ENCODE data around the gene PRIMA1. TPM values are rescaled to one million over a fixed set of nuclear protein-coding genes. Genes with fewer than 3 reads are reported as not detected.

Gene PRIMA1
- total RNA-seq, 2 donors from 2014 or later, result 2.3 to 3.5 TPM

DNA sequence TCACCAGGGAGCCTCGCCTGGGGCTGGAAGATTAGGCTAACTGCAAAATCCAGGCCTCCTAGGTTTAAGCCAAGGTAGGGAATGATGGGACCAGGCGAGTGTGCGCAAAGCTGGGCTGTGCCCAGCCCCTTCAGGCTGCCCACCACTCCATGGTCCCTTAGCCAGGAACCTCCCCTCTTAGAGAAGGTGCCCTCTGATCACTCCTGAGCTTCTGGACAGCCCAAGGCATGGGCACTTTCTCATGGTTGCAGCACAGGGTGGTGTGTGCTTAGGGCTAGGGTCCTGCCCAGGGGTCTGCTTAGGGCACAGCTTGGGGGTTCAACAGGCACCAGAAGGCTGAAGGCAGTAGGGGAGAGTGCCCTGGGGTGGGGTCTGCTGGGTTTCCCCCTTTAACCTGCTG lies 69.0 kb downstream of the PRIMA1 start:
- TF ChIP-seq, protein P1, sequence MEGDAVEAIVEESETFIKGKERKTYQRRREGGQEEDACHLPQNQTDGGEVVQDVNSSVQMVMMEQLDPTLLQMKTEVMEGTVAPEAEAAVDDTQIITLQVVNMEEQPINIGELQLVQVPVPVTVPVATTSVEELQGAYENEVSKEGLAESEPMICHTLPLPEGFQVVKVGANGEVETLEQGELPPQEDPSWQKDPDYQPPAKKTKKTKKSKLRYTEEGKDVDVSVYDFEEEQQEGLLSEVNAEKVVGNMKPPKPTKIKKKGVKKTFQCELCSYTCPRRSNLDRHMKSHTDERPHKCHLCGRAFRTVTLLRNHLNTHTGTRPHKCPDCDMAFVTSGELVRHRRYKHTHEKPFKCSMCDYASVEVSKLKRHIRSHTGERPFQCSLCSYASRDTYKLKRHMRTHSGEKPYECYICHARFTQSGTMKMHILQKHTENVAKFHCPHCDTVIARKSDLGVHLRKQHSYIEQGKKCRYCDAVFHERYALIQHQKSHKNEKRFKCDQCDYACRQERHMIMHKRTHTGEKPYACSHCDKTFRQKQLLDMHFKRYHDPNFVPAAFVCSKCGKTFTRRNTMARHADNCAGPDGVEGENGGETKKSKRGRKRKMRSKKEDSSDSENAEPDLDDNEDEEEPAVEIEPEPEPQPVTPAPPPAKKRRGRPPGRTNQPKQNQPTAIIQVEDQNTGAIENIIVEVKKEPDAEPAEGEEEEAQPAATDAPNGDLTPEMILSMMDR (IDR thresholded peaks at IDR 0.05), result no peak
- H3K27me3 ChIP-seq (replicated peaks; ENCODE audit: insufficient read depth), result no peaks in the 10 kb centered on the region
- no peaks in the 10 kb centered on the region for H3K4me1 ChIP-seq (ENCODE audit: control insufficient read depth in 1 of 2, low read depth in 2 of 2)
- ATAC-seq (ENCODE audit: insufficient number of reproducible peaks, low FRiP score, low read depth), result no peak
- H3K27ac ChIP-seq, result no peak overlapping the region
- DNase-seq (ENCODE audit: low spot score), result no peak
- no peaks in the 10 kb centered on the region for H3K36me3 ChIP-seq
- no peak overlapping the region for H3K4me3 ChIP-seq
- H3K9me3 ChIP-seq, result no peaks in the 10 kb centered on the region

DNA sequence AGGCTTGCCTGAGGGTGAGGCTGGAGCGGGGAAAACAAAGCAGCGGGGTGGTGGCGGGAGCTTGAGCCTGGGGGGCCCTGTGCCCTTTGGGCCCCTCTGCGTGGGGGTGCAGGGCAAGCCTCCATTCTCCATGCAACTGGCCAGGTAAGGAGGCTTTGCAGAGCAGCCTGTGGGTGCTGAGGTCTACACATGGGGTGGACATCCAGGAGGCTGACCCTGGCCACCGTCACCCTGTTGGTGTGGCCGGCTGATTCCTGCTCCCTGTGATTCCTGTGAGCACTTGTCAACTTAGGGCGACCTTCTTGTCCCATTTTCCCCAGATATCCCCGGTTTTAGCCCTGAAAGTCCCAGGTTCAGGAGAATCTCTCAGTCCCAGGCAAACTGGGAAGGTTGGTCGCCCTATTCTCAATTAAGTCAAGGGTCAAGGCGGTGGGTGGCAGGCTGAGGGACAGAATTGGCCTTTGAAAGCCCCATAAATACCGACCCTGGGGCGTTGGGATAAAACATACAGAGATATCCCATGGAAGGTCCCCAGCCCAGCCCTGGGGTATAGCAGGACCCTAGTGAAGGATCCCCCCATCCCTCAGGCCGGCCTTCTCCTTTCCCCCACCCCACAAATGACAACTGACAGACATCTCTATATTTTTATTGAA lies 70.5 kb downstream of the PRIMA1 start:
- TF ChIP-seq, protein P1 (IDR thresholded peaks at IDR 0.05), result no peak

DNA sequence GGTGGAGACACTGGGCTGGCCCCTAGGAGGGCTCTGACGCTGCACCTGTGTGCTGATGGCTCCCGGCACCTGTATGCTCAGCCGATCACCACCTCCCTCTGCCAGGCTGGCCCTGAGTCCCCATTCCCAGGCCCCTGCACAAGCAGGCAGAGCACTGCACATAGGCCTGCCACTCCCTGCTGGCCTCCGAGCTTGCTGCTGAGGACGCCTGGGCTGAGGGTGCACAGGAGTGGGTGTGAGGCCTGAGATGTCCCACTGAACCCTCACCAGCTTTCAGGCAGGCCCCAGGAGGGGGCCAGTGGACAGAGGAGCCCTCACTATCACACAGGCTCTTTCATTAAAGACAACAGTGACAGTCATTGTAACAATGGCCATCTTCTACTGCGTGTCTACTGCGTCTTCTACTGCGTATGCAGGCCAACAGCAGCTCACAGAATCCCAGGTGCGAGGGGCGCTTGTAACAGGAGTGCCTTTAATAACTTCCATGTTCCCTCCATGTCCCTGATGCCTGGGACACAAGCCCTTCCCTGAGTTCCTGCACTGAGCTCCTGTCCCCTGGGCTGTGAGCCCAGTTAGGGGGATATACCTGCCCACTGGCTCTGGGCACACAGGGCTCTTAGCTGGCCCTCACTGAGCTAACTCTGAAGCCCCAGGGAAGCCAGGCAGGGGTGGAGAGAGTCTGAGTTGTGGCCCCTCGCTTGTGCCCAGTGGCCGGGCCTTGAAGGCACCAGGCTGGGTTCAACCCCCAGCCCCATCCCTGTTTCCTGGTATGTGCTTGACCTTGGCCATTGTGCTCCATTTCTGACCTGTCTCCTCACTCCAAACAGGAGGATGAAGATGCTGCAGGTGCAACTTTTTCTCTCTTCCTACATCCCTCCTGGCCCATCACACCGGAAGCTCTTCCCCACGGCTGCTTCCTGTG lies 71.3 kb downstream of the PRIMA1 start:
- TF ChIP-seq, protein P1 (IDR thresholded peaks at IDR 0.05), result no peak
- Histone ChIP-seq H3K4me3 (no peak overlapping the region), H3K4me1 (ENCODE audit: control insufficient read depth in 1 of 2, low read depth in 2 of 2) (no peaks in the 10 kb centered on the region), H3K36me3 (no peaks in the 10 kb centered on the region), H3K27me3 (replicated peaks; ENCODE audit: insufficient read depth) (no peaks in the 10 kb centered on the region), H3K27ac (no peak overlapping the region), H3K9me3 (no peaks in the 10 kb centered on the region)
- no peak for ATAC-seq (ENCODE audit: insufficient number of reproducible peaks, low FRiP score, low read depth)
- no peak for DNase-seq (ENCODE audit: low spot score)

More for the DNA sequence above, 70.5 kb downstream of the PRIMA1 start:
- Histone ChIP-seq H3K36me3 (no peaks in the 10 kb centered on the region), H3K27me3 (replicated peaks; ENCODE audit: insufficient read depth) (no peaks in the 10 kb centered on the region), H3K4me1 (ENCODE audit: control insufficient read depth in 1 of 2, low read depth in 2 of 2) (no peaks in the 10 kb centered on the region), H3K4me3 (no peak overlapping the region), H3K27ac (no peak overlapping the region), H3K9me3 (no peaks in the 10 kb centered on the region)
- ATAC-seq (ENCODE audit: insufficient number of reproducible peaks, low FRiP score, low read depth), result no peak
- DNase-seq (ENCODE audit: low spot score), result no peak

DNA sequence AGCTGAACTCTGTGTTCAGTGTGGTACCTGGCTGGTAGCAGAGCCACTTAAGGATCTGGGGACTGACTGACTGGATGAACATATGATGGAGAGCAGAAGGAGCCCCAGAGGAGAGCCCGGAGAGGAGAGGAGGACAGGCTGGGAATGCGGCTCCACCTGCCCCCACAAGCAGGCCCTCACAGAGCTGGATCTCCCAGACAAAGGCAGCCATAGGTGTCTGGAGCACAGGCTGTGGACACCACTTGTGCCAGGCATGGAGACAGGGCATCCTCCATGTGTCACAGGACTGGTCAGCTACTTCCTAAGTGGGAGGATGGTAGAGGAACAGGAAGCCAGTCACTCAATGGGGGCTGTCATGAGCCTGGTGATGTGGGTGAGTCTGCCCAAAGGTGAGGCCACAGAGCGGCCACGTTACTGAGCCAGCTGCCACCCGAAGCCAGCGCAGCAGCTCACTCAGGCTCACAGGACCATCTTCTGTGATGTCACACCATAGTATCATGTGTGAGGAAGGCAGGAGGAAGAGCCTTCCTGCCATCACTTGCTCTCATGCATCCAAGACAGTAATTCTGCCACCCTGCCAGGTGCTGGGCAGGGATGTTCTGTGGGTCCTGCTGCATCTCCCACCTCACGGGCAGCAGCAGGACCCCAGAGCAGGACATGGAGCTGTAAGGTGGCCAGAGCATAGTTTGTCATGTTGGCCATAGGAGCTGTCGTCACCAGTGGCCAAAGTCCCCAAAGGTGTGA lies 72.1 kb downstream of the PRIMA1 start:
- H3K4me1 ChIP-seq (ENCODE audit: control insufficient read depth in 1 of 2, low read depth in 2 of 2), result no peaks in the 10 kb centered on the region
- H3K27ac ChIP-seq, result no peak overlapping the region
- DNase-seq (ENCODE audit: low spot score), result no peak
- no peak overlapping the region for H3K4me3 ChIP-seq
- TF ChIP-seq, protein P1 (IDR thresholded peaks at IDR 0.05), result no peak
- H3K9me3 ChIP-seq, result no peaks in the 10 kb centered on the region
- ATAC-seq (ENCODE audit: insufficient number of reproducible peaks, low FRiP score, low read depth), result no peak
- H3K27me3 ChIP-seq (replicated peaks; ENCODE audit: insufficient read depth), result no peaks in the 10 kb centered on the region
- no peaks in the 10 kb centered on the region for H3K36me3 ChIP-seq

All from thoracic aorta (tissue), 2 donors.